Keratinocyte (primary cell): ENCODE results near the gene STARD10. TPM values are rescaled to one million over a fixed set of nuclear protein-coding genes. Genes with fewer than 3 reads are reported as not detected.

ENCODE experiments used
- DNase-seq: peaks from one replicate; pipeline ENCODE4 v3.0.0-alpha.2; 2011; ENCODE audit warnings: low read depth, missing footprints, low spot score
- FAIRE-seq: peaks from 2 replicates; lab custom pipeline; 2011; peaks lifted over from hg19 to GRCh38; lab: Jason Lieb, UNC
- H2AFZ ChIP-seq: 2 replicates; pipeline ENCODE4 v1.6.0; 2012; ENCODE audit warnings: low read length, control low read depth, inconsistent platforms; ENCODE audit not compliant: control insufficient read depth
- H3K27ac ChIP-seq: 2 replicates; pipeline ENCODE4 v1.5.1; 2011; ENCODE audit warnings: low read length; ENCODE audit not compliant: control insufficient read depth, insufficient read depth
- H3K27me3 ChIP-seq: 3 replicates; pipeline ENCODE4 v1.6.0; 2011; ENCODE audit warnings: low read length; ENCODE audit not compliant: control insufficient read depth, insufficient read depth; ENCODE audit errors: extremely low read depth
- H3K36me3 ChIP-seq, 2 experiments: 2 replicates in 1 of 2; 3 replicates in 1 of 2; pipeline ENCODE4 v1.5.1; 2011; ENCODE audit warnings: low read length in 2 of 2, mild to moderate bottlenecking in 1 of 2; ENCODE audit not compliant: control insufficient read depth in 2 of 2, insufficient read depth in 2 of 2; ENCODE audit errors: extremely low read depth in 1 of 2
- H3K4me1 ChIP-seq: 3 replicates; pipeline ENCODE4 v1.5.1; 2011; ENCODE audit warnings: low read length; ENCODE audit not compliant: control insufficient read depth, insufficient read depth; ENCODE audit errors: extremely low read depth
- H3K4me2 ChIP-seq: 3 replicates; pipeline ENCODE4 v1.6.0; 2011; ENCODE audit warnings: low read depth, low read length; ENCODE audit not compliant: control insufficient read depth, insufficient read depth; ENCODE audit errors: extremely low read depth
- H3K4me3 ChIP-seq, 3 experiments: fragments of 200-600 bp in 1 of 3; sonication (generic) in 1 of 3; 2 replicates in 2 of 3; 3 replicates in 1 of 3; pipeline ENCODE4 v1.5.1; 2011 to 2016; ENCODE audit warnings: low read length in 3 of 3, mild to moderate bottlenecking in 3 of 3, control low read depth in 2 of 3, inconsistent platforms in 1 of 3, low read depth in 1 of 3, mixed read lengths in 1 of 3, mixed run types in 1 of 3, moderate library complexity in 1 of 3; ENCODE audit not compliant: control insufficient read depth in 2 of 3, insufficient read depth in 2 of 3; ENCODE audit errors: extremely low read depth in 1 of 3
- H3K79me2 ChIP-seq: 2 replicates; pipeline ENCODE4 v1.6.0; 2012; ENCODE audit warnings: low read length; ENCODE audit not compliant: control insufficient read depth, insufficient read depth
- H3K9ac ChIP-seq: 3 replicates; pipeline ENCODE4 v1.6.0; 2011; ENCODE audit warnings: low read length; ENCODE audit not compliant: control insufficient read depth, insufficient read depth; ENCODE audit errors: extremely low read depth
- H3K9me1 ChIP-seq: 3 replicates; pipeline ENCODE4 v1.6.0; 2011; ENCODE audit warnings: low read length; ENCODE audit not compliant: control insufficient read depth, insufficient read depth; ENCODE audit errors: extremely low read depth
- H3K9me3 ChIP-seq: 2 replicates; pipeline ENCODE4 v1.5.1; 2012; ENCODE audit warnings: low read depth, low read length; ENCODE audit not compliant: control insufficient read depth
- H4K20me1 ChIP-seq: 3 replicates; pipeline ENCODE4 v1.6.0; 2011; ENCODE audit warnings: low read length; ENCODE audit not compliant: control insufficient read depth, insufficient read depth; ENCODE audit errors: extremely low read depth
- EZH2 ChIP-seq: IDR thresholded peaks from one replicate; pipeline ENCODE4 v1.6.1; 2012; ENCODE audit warnings: inconsistent platforms, mild to moderate bottlenecking, low read length, moderate library complexity
- dilution Hi-C: fragments of 300-500 bp; cut with MboI; formaldehyde crosslinking; loops from one replicate; pipeline ENCODE4 v1.7.0; 2020; ENCODE audit warnings: low sequenced_read_pairs; ENCODE audit not compliant: extremely low pct_ligation_motif_present
- polyA plus RNA-seq, 5 experiments: library from polyadenylated mRNA; depleted of rRNA in 3 of 5; stranded (reverse) in 3 of 5; stranded (forward) in 1 of 5; unstranded in 1 of 5; fragments of >200 nt; gene quantifications; 1 replicate in 1 of 5; 2 replicates in 3 of 5; 3 replicates in 1 of 5; pipeline versions ENCODE4 v1.2.1 to v1.2.3, GENCODE V29; 2011 to 2012; ENCODE audit warnings: missing spikeins in 2 of 5, low read depth in 1 of 5, low replicate concordance in 1 of 5
- TF ChIP-seq, protein P1 (sequence below), 3 experiments: IDR thresholded peaks in 1 of 3; conservative IDR thresholded peaks in 1 of 3; optimal IDR thresholded peaks in 1 of 3; 2 replicates in 2 of 3; 3 replicates in 1 of 3; pipeline versions ENCODE3 to v1.5.1; 2011; ENCODE audit warnings: low read length in 3 of 3, mild to moderate bottlenecking in 3 of 3, moderate library complexity in 2 of 3, control low read depth in 1 of 3, inconsistent platforms in 1 of 3; ENCODE audit not compliant: insufficient read depth in 2 of 3; ENCODE audit errors: extremely low read depth in 1 of 3

STARD10 gene
- polyA plus RNA-seq, 1 donor (not counting 4 experiments of a cell fraction or from before 2014, with no cell fraction given) = 67.0 TPM

DNA sequence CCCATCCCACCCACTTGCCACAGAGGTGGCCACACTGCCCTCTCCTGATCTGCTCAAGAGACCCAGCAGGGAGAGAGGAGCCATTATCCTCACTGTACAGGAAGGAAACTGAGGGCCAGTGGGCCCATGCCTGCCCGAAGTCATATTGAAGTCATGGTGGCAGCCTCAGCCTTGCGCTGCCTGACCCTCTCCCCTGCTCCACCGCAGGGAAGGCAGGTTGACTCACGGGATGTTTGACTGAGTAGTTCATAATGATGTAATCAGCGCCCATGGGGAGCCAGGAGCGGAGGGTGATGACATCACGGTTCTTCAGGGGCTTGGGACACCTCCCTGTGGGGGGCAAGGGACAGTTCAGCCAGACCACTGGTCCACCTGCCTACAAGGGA lies 35.5 kb downstream of the STARD10 start:
- Histone ChIP-seq H3K27me3 (no peaks in the 10 kb centered on the region), H3K36me3 (peaks cover 2 to 9% of the 10 kb centered on the region in 2 experiments), H3K9ac (no peak overlapping the region), H3K27ac (no peak overlapping the region), H3K4me3 (no peak overlapping the region), H3K79me2 (no peaks in the 10 kb centered on the region), H3K9me1 (no peaks in the 10 kb centered on the region), H3K9me3 (no peaks in the 10 kb centered on the region), H3K4me2 (no peak overlapping the region), H2AFZ (no peak overlapping the region), H4K20me1 (no peaks in the 10 kb centered on the region), H3K4me1 (peaks cover 9% of the 10 kb centered on the region)
- dilution Hi-C loops = loop anchor here (10.0 kb wide), 1 partner anchor 57 kb away; the partner anchor contains the start of gene ATG16L2
- FAIRE-seq (no peak), DNase-seq (no peak)
- TF ChIP-seq, protein P1, sequence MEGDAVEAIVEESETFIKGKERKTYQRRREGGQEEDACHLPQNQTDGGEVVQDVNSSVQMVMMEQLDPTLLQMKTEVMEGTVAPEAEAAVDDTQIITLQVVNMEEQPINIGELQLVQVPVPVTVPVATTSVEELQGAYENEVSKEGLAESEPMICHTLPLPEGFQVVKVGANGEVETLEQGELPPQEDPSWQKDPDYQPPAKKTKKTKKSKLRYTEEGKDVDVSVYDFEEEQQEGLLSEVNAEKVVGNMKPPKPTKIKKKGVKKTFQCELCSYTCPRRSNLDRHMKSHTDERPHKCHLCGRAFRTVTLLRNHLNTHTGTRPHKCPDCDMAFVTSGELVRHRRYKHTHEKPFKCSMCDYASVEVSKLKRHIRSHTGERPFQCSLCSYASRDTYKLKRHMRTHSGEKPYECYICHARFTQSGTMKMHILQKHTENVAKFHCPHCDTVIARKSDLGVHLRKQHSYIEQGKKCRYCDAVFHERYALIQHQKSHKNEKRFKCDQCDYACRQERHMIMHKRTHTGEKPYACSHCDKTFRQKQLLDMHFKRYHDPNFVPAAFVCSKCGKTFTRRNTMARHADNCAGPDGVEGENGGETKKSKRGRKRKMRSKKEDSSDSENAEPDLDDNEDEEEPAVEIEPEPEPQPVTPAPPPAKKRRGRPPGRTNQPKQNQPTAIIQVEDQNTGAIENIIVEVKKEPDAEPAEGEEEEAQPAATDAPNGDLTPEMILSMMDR (optimal IDR thresholded peaks at IDR 0.05 in 1 of 3, IDR thresholded peaks at IDR 0.05 in 1 of 3, conservative IDR thresholded peaks at IDR 0.05 in 1 of 3; ENCODE audit: extremely low read depth in 1 of 3, insufficient read depth in 2 of 3, low read length in 3 of 3) = no peak
- no peak for TF ChIP-seq EZH2

DNA sequence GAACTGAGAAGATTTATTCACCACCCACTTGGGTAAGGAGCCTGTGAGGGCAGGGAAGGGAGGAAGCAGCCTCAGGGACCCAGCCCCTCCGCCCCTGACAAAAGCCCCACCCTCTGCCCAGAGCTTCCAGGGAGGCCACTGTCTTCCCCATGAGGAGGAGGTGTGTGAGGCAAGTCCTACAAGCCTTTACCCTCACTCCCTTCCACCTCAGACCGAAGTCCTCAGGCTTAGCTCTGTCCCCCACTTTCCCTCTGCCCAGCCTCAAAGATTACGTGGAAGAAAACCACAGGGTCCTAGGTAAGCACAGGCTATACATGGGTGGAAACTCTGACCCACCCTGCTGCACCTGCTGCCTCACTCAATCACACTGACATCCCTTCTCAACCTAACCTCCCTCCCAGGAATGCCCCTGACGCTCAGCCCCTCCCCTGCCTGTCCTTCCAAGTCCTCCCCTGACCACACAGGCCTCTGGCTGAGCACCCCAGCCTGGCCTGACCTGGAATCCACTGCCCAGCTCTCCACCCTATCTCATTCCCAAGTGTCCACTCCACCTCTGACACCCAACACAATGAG lies 38.0 kb downstream of the STARD10 start:
- Histone ChIP-seq H3K9ac (no peak overlapping the region), H3K36me3 (peaks cover 2 to 5% of the 10 kb centered on the region in 2 experiments), H3K4me2 (no peak overlapping the region), H3K27me3 (no peaks in the 10 kb centered on the region), H4K20me1 (no peaks in the 10 kb centered on the region), H3K79me2 (peaks cover 9% of the 10 kb centered on the region), H3K9me1 (no peaks in the 10 kb centered on the region), H3K9me3 (no peaks in the 10 kb centered on the region), H3K27ac (no peak overlapping the region), H3K4me1 (peaks cover 23% of the 10 kb centered on the region), H2AFZ (no peak overlapping the region), H3K4me3 (no peak overlapping the region)
- TF ChIP-seq, protein P1 (optimal IDR thresholded peaks at IDR 0.05 in 1 of 3, IDR thresholded peaks at IDR 0.05 in 1 of 3, conservative IDR thresholded peaks at IDR 0.05 in 1 of 3; ENCODE audit: extremely low read depth in 1 of 3, insufficient read depth in 2 of 3, low read length in 3 of 3) = no peak
- TF ChIP-seq EZH2 = no peak
- DNase-seq (no peak), FAIRE-seq (no peak)
- dilution Hi-C loops = loop anchor here (10.0 kb wide), 1 partner anchor 59 kb away; the partner anchor contains the start of gene ATG16L2
